Fibroblast of peridontal ligament (primary cell): ENCODE measurements around the gene SEZ6L.

ENCODE experiments used
- DNase-seq: peaks from one replicate; pipeline ENCODE4 v3.0.0-alpha.2; 2010; ENCODE audit errors: extremely low read depth

SEZ6L gene

DNA sequence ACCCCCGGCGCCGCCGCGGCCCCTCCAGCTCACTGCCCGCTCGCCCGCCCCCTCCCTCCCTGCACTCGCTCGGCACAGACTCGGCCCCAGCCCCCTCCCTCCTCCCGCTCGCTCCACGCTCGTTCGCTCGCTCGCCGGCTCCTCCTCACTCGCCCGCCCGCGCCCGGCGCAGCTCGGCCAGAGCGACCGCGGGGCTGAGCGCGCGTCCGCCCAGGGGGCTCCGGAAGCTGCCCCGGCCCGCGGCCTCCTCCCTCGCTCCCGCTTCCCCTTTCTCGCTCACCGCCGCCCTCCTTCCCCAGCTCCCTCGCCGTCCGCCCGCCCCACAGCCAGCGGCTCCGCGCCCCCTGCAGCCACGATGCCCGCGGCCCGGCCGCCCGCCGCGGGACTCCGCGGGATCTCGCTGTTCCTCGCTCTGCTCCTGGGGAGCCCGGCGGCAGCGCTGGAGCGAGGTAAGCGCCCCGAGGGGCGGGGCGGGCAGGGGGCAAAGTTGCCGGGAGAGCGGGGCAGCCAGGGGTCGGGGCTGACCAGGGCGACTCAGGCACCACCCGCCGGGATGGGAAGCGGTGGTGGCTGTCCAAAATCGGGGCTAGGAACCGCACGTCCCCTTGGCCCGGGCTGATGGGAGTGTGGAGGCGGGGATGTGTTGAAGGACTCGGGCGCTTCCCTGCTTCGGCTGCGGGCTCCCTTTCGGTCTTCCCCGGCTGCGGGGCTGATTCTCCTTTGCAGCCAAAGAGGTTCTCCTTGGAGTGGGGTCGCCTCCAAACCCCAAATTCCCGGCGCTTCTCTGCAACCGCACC, at the start of gene SEZ6L:
TSS of gene SEZ6L (plus strand) at position 148 of the 797 bp plus-strand sequence. CDS start at position 356, 208 bp downstream.
- DNase-seq: no peak

DNA sequence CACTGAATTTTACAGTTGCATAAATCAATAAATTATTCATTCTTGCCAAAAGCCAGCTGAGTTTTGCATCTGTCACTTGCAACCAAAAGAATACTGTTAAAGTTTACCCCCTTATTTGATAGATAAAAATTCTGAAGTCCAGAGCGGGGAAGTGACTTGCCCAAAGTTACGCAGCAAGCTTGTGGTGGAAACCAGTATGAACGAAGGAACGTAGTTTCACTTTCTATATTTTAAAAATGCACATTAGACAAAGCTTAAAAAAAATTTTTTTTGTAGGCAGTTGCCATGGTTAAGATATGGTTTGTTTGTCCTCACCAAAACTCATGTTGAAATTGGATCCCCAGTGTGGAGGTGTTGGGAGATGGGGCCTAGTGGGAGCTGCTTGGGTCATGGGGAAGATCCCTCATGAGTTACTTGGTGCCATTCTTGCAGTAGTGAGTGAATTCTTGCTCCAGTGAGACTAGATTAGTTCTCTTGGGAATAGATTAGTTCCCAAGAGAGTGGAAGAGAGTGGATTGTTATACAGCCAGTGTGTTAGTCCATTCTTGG, 46.3 kb upstream of the SEZ6L start:
- no peak for DNase-seq

- DNase-seq: no peak
These were observed 44.1 kb upstream of the SEZ6L start for GRCh38 chr22:26124991-26125725.

DNA sequence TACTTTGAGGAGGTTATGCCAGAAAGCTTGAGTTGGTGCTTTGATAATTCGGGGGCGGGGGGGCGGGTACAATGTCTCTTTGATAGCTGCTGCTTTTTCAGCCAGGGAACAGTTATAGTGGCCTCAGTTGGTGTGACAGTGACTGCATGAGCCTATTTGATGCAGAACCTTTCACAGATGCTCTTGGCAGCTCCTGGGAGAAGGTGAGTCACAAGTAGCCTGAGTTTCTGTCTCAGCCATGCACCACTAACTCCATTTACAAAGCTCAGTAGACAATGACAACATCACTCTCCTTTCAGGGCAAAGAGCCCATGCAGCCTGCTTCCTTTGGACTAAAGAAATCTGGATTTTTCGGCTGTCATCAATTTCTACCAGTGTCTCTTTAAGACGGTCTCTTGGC, 42.1 kb upstream of the SEZ6L start:
- DNase-seq: no peak

DNA sequence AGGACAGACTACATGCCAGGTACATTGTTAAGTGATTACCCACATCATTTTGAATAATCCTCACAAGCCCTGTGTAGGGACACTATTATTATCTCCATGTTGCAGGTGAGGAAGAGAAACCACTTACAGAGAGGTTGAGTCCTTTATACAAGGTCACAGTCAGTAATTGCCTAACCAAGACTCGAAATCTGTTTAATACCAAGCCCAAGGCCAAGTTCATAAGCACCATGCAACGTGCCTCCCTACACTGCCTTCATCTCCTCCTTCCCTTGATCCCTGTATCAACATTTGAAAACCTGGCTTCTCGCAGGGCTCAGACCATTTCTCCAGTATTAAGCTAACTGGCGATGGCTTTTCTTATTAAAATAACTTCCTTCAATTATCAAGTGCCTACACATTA, 41.7 kb upstream of the SEZ6L start:
- no peak for DNase-seq

GRCh38 chr22:26131589-26132154, 37.6 kb upstream of the SEZ6L start:
- no peak for DNase-seq

- DNase-seq: no peak
These were observed 34.5 kb upstream of the SEZ6L start for GRCh38 chr22:26134654-26135330.

DNA sequence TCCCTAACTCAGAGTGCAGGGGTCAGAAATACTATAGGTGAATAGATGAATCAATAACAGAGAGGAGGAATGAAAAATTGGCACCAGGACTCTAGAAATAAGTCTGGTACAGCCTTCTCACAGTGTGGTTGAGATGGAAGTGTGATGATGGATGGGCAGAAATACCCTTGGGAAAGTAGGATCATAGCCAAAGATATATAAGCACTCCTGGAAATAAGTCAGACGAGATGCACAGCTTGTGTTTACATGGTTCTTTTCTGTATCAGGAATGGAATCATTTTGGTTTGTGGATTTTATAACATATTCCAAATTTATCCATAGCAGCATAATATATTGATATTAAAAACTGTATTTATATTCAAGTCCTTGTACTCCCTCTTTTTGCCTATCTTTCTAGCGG, 33.5 kb upstream of the SEZ6L start:
- DNase-seq: no peak

- no peak for DNase-seq
These were observed 30.0 kb upstream of the SEZ6L start for GRCh38 chr22:26139310-26139709.

DNA sequence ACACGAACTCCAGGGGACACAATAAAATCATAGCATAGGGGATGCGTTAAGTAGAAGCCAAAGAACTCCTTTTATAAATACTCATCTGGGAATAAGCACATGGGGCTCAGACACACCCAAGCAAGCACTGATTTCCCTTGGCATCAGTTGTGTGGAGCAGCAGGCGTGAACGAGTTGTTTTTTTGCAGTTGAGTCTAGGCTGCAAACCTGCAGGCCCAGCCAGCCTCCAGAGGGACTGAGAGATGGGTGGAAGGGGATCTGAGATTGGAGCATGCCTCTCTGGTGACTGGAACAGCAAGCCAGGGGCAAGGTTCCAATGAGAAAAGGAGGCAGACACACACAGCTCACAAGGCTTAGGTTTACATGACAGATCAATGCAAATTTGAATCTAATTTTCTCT, 27.4 kb upstream of the SEZ6L start:
- DNase-seq: no peak

DNA sequence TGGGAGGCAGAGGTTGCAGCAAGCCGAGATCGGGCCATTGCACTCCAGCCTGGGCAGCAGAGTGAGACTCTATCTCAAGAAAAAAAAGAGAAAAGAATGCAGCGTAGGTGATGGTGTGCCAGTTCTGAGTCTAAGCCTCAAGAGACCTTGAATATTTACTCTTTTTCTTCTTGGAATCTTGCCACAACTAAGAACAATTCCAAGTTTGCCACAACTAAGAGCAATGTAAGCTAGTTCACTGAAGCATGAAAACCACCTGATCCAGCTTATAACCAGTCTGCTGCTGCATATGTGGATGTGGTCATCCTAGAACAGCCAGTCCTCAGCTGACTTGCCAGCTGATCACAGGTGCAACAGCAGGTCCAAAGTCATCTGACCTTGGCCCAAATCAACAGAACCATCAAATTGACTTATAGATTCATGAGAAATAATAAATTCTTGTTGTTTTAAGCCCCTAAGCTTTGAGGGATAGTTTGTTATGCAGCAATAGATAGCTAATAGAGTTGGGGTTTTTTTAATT, 25.4 kb upstream of the SEZ6L start:
- DNase-seq: no peak

- no peak for DNase-seq
These were observed 9.4 kb upstream of the SEZ6L start for GRCh38 chr22:26159886-26160285.

- no peak for DNase-seq
These were observed 7.5 kb upstream of the SEZ6L start for GRCh38 chr22:26161746-26162145.

DNA sequence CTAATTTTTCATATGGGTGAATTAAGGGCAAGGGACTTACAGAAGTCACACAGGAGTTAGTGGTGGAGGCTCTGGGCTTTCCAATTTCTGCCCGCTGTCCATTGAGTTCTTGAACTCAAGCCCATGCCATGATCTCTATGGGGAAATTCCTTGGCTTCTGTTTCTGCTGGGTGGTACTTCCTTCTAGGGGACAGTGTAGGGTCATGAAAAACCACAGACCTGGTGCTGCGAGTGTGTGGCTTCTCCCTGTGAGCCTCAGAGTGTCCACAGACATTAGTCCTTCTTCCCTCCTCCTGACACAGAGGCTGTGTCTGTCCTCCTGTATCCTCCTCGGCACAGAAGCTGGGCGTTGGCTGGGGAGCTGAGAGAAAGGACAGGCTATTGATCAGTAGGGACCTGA, 6.3 kb upstream of the SEZ6L start:
- DNase-seq: no peak

- DNase-seq: no peak
These were observed 5.1 kb upstream of the SEZ6L start for GRCh38 chr22:26164174-26164573.

GRCh38 chr22:26168330-26168851, 871 bp upstream of the SEZ6L start:
- no peak for DNase-seq

GRCh38 chr22:26168939-26169314, 335 bp upstream of the SEZ6L start:
- DNase-seq: no peak

GRCh38 chr22:26170112-26170492, 840 bp downstream of the SEZ6L start:
- DNase-seq: no peak

GRCh38 chr22:26170795-26171580, 1.7 kb downstream of the SEZ6L start:
- DNase-seq: no peak

DNA sequence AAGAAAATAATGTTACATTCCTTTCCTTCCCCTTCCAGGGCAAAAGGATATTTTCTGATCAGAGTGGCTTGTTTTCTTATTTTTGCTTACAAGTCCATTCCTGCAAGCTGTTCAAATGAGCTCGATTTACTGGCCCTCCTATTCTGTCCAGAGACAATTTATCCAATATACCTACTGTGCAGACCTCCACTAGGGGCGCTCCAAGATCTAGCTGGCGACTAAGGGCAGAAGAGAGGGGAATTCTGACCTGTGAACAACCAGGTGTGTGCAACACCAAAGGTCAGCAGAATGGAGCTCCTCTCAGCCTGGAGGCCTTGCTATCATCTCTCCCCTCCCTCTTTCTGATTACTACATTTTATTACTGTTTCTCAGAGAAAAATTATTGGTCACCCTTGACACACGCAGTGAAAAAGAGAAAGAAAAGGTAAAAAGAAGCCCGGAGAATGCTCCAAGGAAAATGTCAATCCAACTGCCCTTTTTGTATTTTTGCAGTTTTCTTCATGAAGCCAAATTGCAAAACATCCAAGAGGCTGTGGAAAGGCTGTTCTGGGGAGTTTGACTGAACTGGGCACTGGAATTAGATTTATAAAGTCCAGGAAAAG, 3.2 kb downstream of the SEZ6L start:
- DNase-seq: peak; percentile 6
